Kidney epithelial cell (primary cell): ENCODE results near the gene LRFN4. TPM values are rescaled to one million over a fixed set of nuclear protein-coding genes. Genes with fewer than 3 reads are reported as not detected.
A peak's percentile ranks its signal among the peaks of the same experiment; 100 is the strongest.

Experiments
- DNase-seq: peaks from one replicate; pipeline ENCODE4 v3.0.0-alpha.2; 2010; ENCODE audit warnings: low read depth
- H3K27me3 ChIP-seq: 2 replicates; pipeline ENCODE4 v1.6.0; 2011; ENCODE audit warnings: low read length; ENCODE audit not compliant: control insufficient read depth, insufficient read depth
- H3K36me3 ChIP-seq: 2 replicates; pipeline ENCODE4 v1.5.1; 2011; ENCODE audit warnings: low read length; ENCODE audit not compliant: control insufficient read depth, insufficient read depth
- H3K4me3 ChIP-seq: 2 replicates; pipeline ENCODE4 v1.5.1; 2011; ENCODE audit warnings: low read depth, mild to moderate bottlenecking, control low read depth, low read length
- CTCF ChIP-seq: IDR thresholded peaks from 2 replicates; pipeline ENCODE4 v1.5.1; 2011; ENCODE audit warnings: mild to moderate bottlenecking, moderate library complexity, low read length, control low read depth, inconsistent platforms; ENCODE audit not compliant: insufficient read depth, poor library complexity, severe bottlenecking
- total RNA-seq: library from RNA; depleted of rRNA; stranded (reverse); fragments of >200 nt; gene quantifications from 2 replicates; pipeline ENCODE4 v1.2.3, GENCODE V29; 2015

The LRFN4 gene
- total RNA-seq, 1 donor from 2014 or later, result 53.5 TPM

DNA sequence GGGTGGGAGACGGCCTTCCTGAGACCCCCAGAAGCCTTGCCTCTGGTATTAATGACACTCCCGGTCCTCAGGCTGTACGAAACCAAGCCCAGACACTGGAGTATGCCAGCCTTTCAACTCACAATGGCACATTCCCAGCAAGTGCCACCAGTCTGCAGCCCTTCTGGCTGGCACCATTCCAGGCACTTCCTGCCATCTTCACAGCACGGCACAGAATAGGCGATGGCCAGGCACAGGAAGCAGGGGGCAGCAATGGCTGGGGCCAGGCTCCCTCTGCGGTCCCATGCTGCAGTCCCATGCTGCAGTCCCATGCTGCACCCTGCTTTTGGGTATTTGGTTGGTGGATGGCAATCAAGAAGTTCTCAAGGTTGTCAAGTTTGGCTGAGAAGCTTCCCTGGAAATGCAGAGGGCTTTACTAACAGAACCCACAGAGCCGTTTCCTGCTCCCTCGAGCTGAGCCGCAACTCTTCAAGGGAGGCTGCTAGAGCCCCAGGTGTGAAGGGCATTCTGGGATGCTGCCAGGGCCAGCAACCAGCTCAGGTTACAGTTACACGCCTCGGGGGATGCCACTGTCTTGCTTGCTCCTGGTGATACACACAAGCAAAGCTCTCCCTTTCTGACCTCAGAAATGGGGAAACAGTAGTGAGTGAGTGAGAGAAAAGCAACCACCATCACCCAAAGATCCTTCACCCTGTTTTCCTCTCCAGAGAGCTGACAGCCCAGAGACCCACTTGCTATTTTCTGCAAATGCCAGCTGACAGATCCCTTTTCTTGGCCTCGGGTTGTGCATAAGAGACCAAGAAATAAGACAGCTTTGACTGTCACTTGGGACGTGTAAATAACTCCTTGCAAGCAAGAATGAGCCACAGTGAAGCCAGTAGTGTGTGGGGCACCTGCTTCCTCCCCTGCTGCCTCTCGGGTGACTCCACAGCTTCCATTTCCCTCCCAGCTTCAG is 23.9 kb downstream of the LRFN4 start:
- H3K27me3 ChIP-seq, result peaks cover 4% of the 10 kb centered on the region
- H3K4me3 ChIP-seq, result no peak overlapping the region
- TF ChIP-seq CTCF, result no peak
- peak; percentile 49 for DNase-seq
- H3K36me3 ChIP-seq, result no peaks in the 10 kb centered on the region

GRCh38 chr11:66881451-66881835 is 24.6 kb downstream of the LRFN4 start:
- H3K36me3 ChIP-seq, result no peaks in the 10 kb centered on the region
- DNase-seq, result no peak
- TF ChIP-seq CTCF, result no peak
- H3K27me3 ChIP-seq, result peaks cover 2% of the 10 kb centered on the region
- no peak overlapping the region for H3K4me3 ChIP-seq

DNA sequence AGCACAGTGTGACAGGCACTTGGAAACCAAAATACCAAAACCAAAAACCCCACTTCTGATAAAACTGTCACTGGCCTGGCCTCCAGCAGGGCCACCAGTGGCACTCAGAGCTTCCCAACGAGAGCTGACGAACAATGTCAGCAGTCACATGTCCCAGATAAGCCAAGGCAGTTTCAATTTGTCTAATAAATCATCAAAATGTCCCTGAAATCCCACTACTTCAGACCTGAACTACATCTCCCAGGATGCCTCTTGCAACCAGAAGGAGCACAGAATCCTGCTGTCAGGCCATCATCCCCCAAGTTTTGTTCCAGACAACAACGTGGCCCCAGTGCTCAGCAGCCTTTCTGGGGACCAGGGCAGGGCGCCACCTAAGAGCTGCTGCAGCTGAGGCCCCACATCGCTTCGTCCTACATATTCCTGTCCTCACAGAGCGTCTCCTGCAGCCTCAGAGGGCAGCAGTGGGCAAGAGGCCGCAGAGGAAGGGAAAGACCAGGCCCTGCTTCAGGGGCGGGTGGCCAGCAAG is 25.1 kb downstream of the LRFN4 start:
- no peaks in the 10 kb centered on the region for H3K27me3 ChIP-seq
- TF ChIP-seq CTCF, result no peak
- H3K4me3 ChIP-seq, result no peak overlapping the region
- no peak for DNase-seq
- H3K36me3 ChIP-seq, result no peaks in the 10 kb centered on the region

GRCh38 chr11:66882561-66883015 is 25.7 kb downstream of the LRFN4 start:
- no peak for TF ChIP-seq CTCF
- no peaks in the 10 kb centered on the region for H3K36me3 ChIP-seq
- no peaks in the 10 kb centered on the region for H3K27me3 ChIP-seq
- no peak for DNase-seq
- H3K4me3 ChIP-seq, result no peak overlapping the region

GRCh38 chr11:66883016-66883965 is 26.4 kb downstream of the LRFN4 start:
- TF ChIP-seq CTCF, result peak; percentile 71
- DNase-seq, result peak; percentile 65
- Histone ChIP-seq H3K36me3 (no peaks in the 10 kb centered on the region), H3K27me3 (no peaks in the 10 kb centered on the region), H3K4me3 (no peak overlapping the region)
